NCI-H524 treated with DMSO at 0.1 percent for 48 hours (cell line): Measurements from ENCODE around the gene LSM5.

ENCODE experiments used
- DNase-seq: peaks from one replicate; lab custom pipeline; 2025; lab: John Stamatoyannopoulos, UW

The LSM5 gene

GRCh38 chr7:32490127-32490796 lies at the start of gene LSM5:
Gene LSM5 (minus strand): TSS chr7:32490380. CDS start chr7:32490365, 15 bp downstream.
- peak; percentile 86 for DNase-seq

- DNase-seq = no peak
These were observed 49.2 kb upstream of the LSM5 start for GRCh38 chr7:32539366-32539765.

- DNase-seq = no peak
These were observed 47.6 kb upstream of the LSM5 start for GRCh38 chr7:32537760-32538159.

- no peak for DNase-seq
These were observed 46.4 kb upstream of the LSM5 start for GRCh38 chr7:32536585-32536984.

- DNase-seq = no peak
These were observed 45.8 kb upstream of the LSM5 start for GRCh38 chr7:32536016-32536415.

- no peak for DNase-seq
These were observed 45.1 kb upstream of the LSM5 start for GRCh38 chr7:32535162-32535702.

- DNase-seq = no peak
These were observed 43.3 kb upstream of the LSM5 start for GRCh38 chr7:32533276-32534029.

- no peak for DNase-seq
These were observed 42.5 kb upstream of the LSM5 start for GRCh38 chr7:32532716-32533115.

GRCh38 chr7:32532086-32532485 lies 41.9 kb upstream of the LSM5 start:
- DNase-seq = no peak

- DNase-seq = no peak
These were observed 41.2 kb upstream of the LSM5 start for GRCh38 chr7:32531402-32531801.

- DNase-seq = no peak
These were observed 35.7 kb upstream of the LSM5 start for GRCh38 chr7:32525839-32526238.

GRCh38 chr7:32524631-32525030 lies 34.5 kb upstream of the LSM5 start:
- DNase-seq = no peak

GRCh38 chr7:32522746-32523530 lies 32.8 kb upstream of the LSM5 start:
- no peak for DNase-seq

GRCh38 chr7:32519763-32520162 lies 29.6 kb upstream of the LSM5 start:
- DNase-seq = no peak

GRCh38 chr7:32518534-32519140 lies 28.5 kb upstream of the LSM5 start:
- DNase-seq = no peak

- DNase-seq = no peak
These were observed 26.4 kb upstream of the LSM5 start for GRCh38 chr7:32516551-32517100.

- no peak for DNase-seq
These were observed 25.8 kb upstream of the LSM5 start for GRCh38 chr7:32515890-32516550.

GRCh38 chr7:32513210-32513609 lies 23.0 kb upstream of the LSM5 start:
- DNase-seq = no peak

- DNase-seq = no peak
These were observed 21.6 kb upstream of the LSM5 start for GRCh38 chr7:32511791-32512190.

GRCh38 chr7:32507414-32507813 lies 17.2 kb upstream of the LSM5 start:
- no peak for DNase-seq
